ENCODE measurements around the gene VWCE.
"Not testable (repeated sequence)": the region's sequence is repeated elsewhere in the genome, so short reads cannot be mapped to it uniquely, and the experiment has no call there.

VWCE gene

DNA sequence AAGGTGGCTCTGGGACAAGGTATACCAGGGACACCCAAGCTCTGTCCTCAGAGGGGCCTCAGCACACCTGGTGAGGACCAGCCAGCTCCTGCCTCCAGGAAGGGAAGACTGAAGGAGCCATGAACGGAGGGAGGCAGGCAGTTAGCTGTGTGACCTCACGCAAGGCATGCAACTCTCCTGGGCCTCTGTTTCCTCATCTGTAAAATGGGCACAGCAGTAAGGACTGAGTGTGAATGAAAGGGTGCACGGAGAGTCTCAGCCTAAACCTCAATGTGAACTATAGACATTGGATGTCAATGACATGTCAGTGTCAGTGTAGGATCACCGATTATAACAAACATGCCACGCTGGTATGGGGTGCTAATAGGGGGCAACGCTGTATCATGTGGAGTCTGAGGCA, 35.8 kb downstream of the VWCE start:
- Histone ChIP-seq H2AFZ (ENCODE audit: low read depth, low read length) (no peak overlapping the region), H3K27ac (ENCODE audit: low read length) (no peak overlapping the region), H3K4me3 (ENCODE audit: low read length) (no peak overlapping the region), H3K4me1 (ENCODE audit: low read length) (no peaks in the 10 kb centered on the region), H3K27me3 (ENCODE audit: low read depth, low read length) (no peaks in the 10 kb centered on the region), H3K9ac (ENCODE audit: low read length) (no peak overlapping the region), H3K4me2 (ENCODE audit: low read length) (no peak overlapping the region), H3K36me3 (replicated peaks; ENCODE audit: low read depth, low read length) (no peaks in the 10 kb centered on the region), H3K9me3 (ENCODE audit: insufficient read depth, low read length) (no peaks in the 10 kb centered on the region), H3K79me2 (ENCODE audit: low read length) (no peaks in the 10 kb centered on the region), H4K20me1 (ENCODE audit: insufficient read depth, low read length) (no peaks in the 10 kb centered on the region)
- TF ChIP-seq EZH2phosphoT487 (IDR thresholded peaks at IDR 0.05; ENCODE audit: low read depth): no peak
- TF ChIP-seq, protein P1, sequence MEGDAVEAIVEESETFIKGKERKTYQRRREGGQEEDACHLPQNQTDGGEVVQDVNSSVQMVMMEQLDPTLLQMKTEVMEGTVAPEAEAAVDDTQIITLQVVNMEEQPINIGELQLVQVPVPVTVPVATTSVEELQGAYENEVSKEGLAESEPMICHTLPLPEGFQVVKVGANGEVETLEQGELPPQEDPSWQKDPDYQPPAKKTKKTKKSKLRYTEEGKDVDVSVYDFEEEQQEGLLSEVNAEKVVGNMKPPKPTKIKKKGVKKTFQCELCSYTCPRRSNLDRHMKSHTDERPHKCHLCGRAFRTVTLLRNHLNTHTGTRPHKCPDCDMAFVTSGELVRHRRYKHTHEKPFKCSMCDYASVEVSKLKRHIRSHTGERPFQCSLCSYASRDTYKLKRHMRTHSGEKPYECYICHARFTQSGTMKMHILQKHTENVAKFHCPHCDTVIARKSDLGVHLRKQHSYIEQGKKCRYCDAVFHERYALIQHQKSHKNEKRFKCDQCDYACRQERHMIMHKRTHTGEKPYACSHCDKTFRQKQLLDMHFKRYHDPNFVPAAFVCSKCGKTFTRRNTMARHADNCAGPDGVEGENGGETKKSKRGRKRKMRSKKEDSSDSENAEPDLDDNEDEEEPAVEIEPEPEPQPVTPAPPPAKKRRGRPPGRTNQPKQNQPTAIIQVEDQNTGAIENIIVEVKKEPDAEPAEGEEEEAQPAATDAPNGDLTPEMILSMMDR (IDR thresholded peaks at IDR 0.05; ENCODE audit: low read depth, low read length): no peak

DNA sequence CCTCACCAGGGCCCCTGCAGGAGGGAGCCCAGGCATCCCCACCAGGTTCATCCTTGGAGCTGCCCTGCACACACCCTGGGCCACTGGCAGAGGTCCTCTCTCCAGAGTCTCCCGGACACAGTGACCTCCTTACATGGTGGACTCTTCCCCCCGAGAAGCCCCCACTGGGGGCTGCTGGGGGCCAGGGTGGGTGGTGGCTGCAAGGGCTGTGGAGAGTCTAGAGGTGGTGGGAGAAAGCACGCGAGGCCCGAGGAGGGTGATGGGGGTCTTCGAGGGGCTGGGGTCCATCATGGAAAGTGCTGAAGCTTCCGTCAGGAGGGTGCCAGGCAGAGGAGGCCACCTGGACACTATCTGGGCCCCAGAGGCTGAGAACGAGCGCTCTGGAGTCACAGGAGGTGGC, 36.6 kb downstream of the VWCE start:
- Histone ChIP-seq H3K9me3 (ENCODE audit: insufficient read depth, low read length) (no peaks in the 10 kb centered on the region), H3K4me3 (ENCODE audit: low read length) (no peak overlapping the region), H3K4me1 (ENCODE audit: low read length) (no peaks in the 10 kb centered on the region), H3K36me3 (replicated peaks; ENCODE audit: low read depth, low read length) (no peaks in the 10 kb centered on the region), H4K20me1 (ENCODE audit: insufficient read depth, low read length) (no peaks in the 10 kb centered on the region), H3K9ac (ENCODE audit: low read length) (no peak overlapping the region), H3K27ac (ENCODE audit: low read length) (no peak overlapping the region), H3K79me2 (ENCODE audit: low read length) (no peaks in the 10 kb centered on the region), H2AFZ (ENCODE audit: low read depth, low read length) (no peak overlapping the region), H3K4me2 (ENCODE audit: low read length) (no peak overlapping the region), H3K27me3 (ENCODE audit: low read depth, low read length) (no peaks in the 10 kb centered on the region)
- TF ChIP-seq, protein P1 (IDR thresholded peaks at IDR 0.05; ENCODE audit: low read depth, low read length): no peak
- no peak for TF ChIP-seq EZH2phosphoT487 (IDR thresholded peaks at IDR 0.05; ENCODE audit: low read depth)

DNA sequence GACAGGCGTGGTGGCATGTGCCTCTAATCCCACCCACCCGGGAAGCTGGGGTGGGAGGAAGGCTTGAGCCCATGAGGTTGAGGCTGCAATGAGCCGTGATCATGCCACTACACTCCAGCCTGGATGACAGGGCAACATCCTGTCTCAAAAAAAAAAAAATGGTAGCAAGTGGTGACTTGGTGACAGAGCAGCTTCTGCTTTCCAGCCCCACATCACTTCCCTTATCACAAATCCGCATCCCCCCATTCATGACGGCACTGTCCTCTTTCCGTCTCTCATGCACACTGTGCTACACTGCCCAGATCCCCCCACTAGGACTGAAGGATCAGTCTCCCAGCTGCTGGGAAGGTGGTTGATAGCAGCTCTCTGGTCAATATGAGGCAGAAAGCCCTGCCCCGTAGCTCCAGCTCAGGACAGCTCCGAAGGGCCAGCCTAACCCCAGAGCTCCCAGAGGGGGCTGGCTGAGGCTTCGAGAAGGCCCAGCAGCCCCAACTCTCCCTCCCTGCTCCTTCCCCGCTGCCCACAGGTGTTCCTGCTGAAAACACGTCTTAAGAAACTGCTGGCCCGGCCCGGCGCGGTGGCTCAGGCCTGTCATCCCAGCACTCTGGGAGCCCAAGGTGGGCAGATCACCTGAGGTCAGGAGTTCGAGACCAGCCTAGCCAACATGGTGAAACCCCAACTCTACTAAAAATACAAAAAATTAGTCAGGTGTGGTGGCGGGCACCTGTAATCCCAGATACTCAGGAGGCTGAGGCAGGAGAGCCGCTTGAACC, 38.2 kb downstream of the VWCE start:
- no peak for TF ChIP-seq EZH2phosphoT487 (IDR thresholded peaks at IDR 0.05; ENCODE audit: low read depth)
- TF ChIP-seq, protein P1 (IDR thresholded peaks at IDR 0.05; ENCODE audit: low read depth, low read length): no peak
- Histone ChIP-seq H3K79me2 (ENCODE audit: low read length) (no peaks in the 10 kb centered on the region), H3K4me1 (ENCODE audit: low read length) (peaks cover 6% of the 10 kb centered on the region; the same call in 1 of the 2 replicates), H3K27me3 (ENCODE audit: low read depth, low read length) (no peaks in the 10 kb centered on the region), H4K20me1 (ENCODE audit: insufficient read depth, low read length) (no peaks in the 10 kb centered on the region), H3K27ac (ENCODE audit: low read length) (no peak overlapping the region), H3K4me2 (ENCODE audit: low read length) (no peak overlapping the region), H2AFZ (ENCODE audit: low read depth, low read length) (no peak overlapping the region), H3K36me3 (replicated peaks; ENCODE audit: low read depth, low read length) (no peaks in the 10 kb centered on the region), H3K4me3 (ENCODE audit: low read length) (no peak overlapping the region), H3K9me3 (ENCODE audit: insufficient read depth, low read length) (no peaks in the 10 kb centered on the region), H3K9ac (ENCODE audit: low read length) (no peak overlapping the region)

DNA sequence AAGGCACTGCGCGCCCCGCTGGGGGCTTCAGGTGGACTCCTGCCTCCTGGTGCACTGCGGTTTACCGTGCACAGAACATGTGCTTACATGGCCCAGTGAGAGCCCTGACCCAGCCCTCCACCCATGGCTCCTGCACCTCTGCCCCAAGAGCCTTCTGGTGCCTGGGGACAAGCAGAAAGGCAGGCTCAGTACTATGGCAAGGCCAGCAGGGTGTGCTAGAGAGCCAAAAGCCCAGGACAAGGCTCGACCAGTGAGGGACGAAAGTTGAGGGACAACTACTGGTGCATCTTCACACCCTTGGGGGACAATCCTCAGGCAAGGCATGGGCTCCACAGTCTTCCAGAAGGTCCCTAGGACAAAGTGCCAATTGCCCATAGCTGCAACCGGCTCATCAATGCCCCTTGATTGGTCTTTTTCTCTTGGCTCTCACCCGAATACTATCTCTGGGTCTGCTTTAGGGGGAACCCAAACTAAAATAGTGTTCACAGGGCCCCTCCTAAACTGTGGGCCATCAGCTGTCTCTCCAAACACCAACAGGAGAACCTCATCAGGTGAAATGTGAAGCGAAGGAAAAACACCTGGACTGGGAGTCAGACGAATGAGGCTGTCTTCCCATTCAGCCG, 40.6 kb downstream of the VWCE start:
- H3K27me3 ChIP-seq (ENCODE audit: low read depth, low read length): no peaks in the 10 kb centered on the region
- TF ChIP-seq, protein P1 (IDR thresholded peaks at IDR 0.05; ENCODE audit: low read depth, low read length): peak; percentile 79
- no peak for TF ChIP-seq EZH2phosphoT487 (IDR thresholded peaks at IDR 0.05; ENCODE audit: low read depth)
- no peaks in the 10 kb centered on the region for H3K36me3 ChIP-seq (replicated peaks; ENCODE audit: low read depth, low read length)
- no peaks in the 10 kb centered on the region for H3K9me3 ChIP-seq (ENCODE audit: insufficient read depth, low read length)
- no peaks in the 10 kb centered on the region for H3K79me2 ChIP-seq (ENCODE audit: low read length)
- H2AFZ ChIP-seq (ENCODE audit: low read depth, low read length): 0 out of 2 replicates have a peak overlapping the region, but pooled peaks have one; percentile 40
- peak overlapping the region; percentile 17; the same call in 1 of the 2 replicates for H3K4me2 ChIP-seq (ENCODE audit: low read length)
- H3K9ac ChIP-seq (ENCODE audit: low read length): no peak overlapping the region
- H3K4me1 ChIP-seq (ENCODE audit: low read length): peaks cover 6% of the 10 kb centered on the region; the same call in 1 of the 2 replicates
- H3K4me3 ChIP-seq (ENCODE audit: low read length): no peak overlapping the region
- H3K27ac ChIP-seq (ENCODE audit: low read length): no peak overlapping the region
- no peaks in the 10 kb centered on the region for H4K20me1 ChIP-seq (ENCODE audit: insufficient read depth, low read length)

DNA sequence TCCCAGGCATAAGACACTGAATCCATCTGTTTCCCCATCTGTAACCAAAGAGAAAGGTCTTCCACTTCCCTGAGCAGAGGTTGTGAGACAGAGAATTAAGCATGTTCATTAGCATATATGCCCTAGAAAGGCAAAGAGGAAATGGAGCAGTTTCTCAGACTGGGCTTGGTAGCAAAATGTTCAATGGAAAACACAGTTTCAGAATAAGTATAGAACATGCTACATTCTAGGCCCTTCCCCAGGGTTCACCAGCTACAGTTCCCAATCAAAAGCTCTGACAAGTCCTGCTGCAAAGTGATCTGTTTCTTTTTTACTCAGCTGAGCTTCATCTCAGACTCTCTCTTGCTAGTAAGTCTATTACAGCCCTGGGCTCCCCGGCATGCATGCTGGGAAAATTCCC, 42.8 kb downstream of the VWCE start:
- H3K27me3 ChIP-seq (ENCODE audit: low read depth, low read length); H3K9ac ChIP-seq (ENCODE audit: low read length); H3K36me3 ChIP-seq (replicated peaks; ENCODE audit: low read depth, low read length); H3K4me3 ChIP-seq (ENCODE audit: low read length); H3K4me1 ChIP-seq (ENCODE audit: low read length); H3K4me2 ChIP-seq (ENCODE audit: low read length); H4K20me1 ChIP-seq (ENCODE audit: insufficient read depth, low read length); H3K9me3 ChIP-seq (ENCODE audit: insufficient read depth, low read length); H3K27ac ChIP-seq (ENCODE audit: low read length); H2AFZ ChIP-seq (ENCODE audit: low read depth, low read length); H3K79me2 ChIP-seq (ENCODE audit: low read length): not testable (repeated sequence)

All from OCI-LY3 (cell line).